Measurements from ENCODE around the gene CDK2. TPM values are rescaled to one million over a fixed set of nuclear protein-coding genes. Genes with fewer than 3 reads are reported as not detected.
"Not testable (repeated sequence)": the region's sequence is repeated elsewhere in the genome, so short reads cannot be mapped to it uniquely, and the experiment has no call there.

The CDK2 gene
- total and polyA plus RNA-seq, 3 experiments from 2014 or later, result 8.2 to 125 (median 117) TPM

DNA sequence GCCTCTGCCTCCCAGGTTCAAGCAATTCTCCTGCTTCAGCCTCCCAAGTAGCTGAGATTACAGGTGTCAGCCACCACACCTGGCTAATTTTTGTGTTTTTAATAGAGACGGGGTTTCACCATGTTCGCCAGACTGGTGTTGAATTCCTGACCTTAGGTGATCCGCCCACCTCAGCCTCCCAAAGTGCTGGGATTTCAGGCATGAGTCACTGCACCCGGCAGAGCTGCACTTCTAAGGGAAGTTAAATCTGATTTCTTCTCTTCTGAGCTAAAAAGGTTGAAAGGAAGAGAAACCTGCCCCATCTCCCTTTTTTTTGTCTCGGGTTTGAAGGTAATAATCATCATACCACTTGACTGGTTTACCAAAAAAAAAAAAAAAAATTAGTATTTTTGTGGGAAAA, 15.3 kb downstream of the CDK2 start:
- Mint-ChIP-seq H3K36me3 (peaks cover 0 to 69% (median 12%) of the 10 kb centered on the region in 3 donors), H3K4me1 (peaks cover 20 to 42% (median 23%) of the 10 kb centered on the region in 3 donors)
- H3K4me1 ChIP-seq (ENCODE audit: insufficient read depth, low read length); H3K9me3 Mint-ChIP-seq; H3K27me3 Mint-ChIP-seq; H3K4me3 ChIP-seq (ENCODE audit: low read length); H3K27me3 ChIP-seq (ENCODE audit: insufficient read depth, low read length, poor library complexity, severe bottlenecking); H3K4me3 Mint-ChIP-seq; DNase-seq; H3K9me3 ChIP-seq (ENCODE audit: low read length); H3K27ac ChIP-seq (ENCODE audit: low read depth, low read length); H3K27ac Mint-ChIP-seq: not testable (repeated sequence)
- POLR2A ChIA-PET, result interaction anchor here (0.7 to 0.9 kb wide), 2 partner anchors 8 to 152 kb away, joined by 3 to 4 read pairs; partner anchors contain the start of gene RAB5B
- H3K36me3 ChIP-seq (ENCODE audit: insufficient read depth, low read length), result peaks cover 11% of the 10 kb centered on the region
- CTCF ChIA-PET, result interaction anchor here (1.3 to 2.1 kb wide), 3 partner anchors 9 to 65 kb away, joined by 3 to 9 read pairs (median 3); no protein-coding TSS in a partner anchor

DNA sequence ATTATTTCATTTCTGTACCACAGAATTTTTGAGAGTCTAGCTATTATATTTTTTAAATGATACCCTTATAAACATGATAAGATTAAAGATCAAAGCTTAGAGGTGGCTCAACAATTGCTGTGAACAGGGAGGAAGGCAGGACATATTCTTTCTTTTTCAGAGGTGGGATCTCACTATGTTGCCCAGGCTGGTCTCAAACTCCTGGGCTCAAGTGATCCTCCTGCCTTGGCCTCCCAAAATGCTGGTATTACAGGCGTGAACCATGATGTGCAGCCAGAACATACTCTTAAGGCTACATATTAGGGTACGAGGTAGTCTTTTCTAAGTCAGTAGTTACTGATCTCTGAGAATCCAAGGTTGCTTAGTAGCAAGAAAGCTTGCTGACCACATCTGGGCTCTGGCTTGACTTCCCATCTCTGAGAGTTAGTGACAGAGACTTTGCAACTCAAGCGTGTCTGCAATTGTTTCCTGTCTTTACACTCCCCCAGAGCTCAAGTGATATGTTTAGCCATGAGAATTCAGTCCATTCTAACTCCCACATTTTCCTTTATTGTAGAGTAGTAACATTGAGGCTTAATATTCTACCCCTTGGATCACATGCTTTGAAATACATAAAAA, 15.8 kb downstream of the CDK2 start:
- Mint-ChIP-seq H3K4me3 (no peak overlapping the region), H3K27me3 (no peaks in the 10 kb centered on the region), H3K9me3 (no peaks in the 10 kb centered on the region), H3K4me1 (peaks cover 16 to 37% (median 17%) of the 10 kb centered on the region in 3 donors), H3K27ac (no peak overlapping the region), H3K36me3 (peaks cover 0 to 67% (median 12%) of the 10 kb centered on the region in 3 donors)
- DNase-seq, result no peak
- H3K4me1 ChIP-seq (ENCODE audit: insufficient read depth, low read length), result peaks cover 5% of the 10 kb centered on the region
- H3K36me3 ChIP-seq (ENCODE audit: insufficient read depth, low read length), result peaks cover 9% of the 10 kb centered on the region
- no peaks in the 10 kb centered on the region for H3K27me3 ChIP-seq (ENCODE audit: insufficient read depth, low read length, poor library complexity, severe bottlenecking)
- no peak overlapping the region for H3K4me3 ChIP-seq (ENCODE audit: low read length)
- H3K9me3 ChIP-seq (ENCODE audit: low read length), result no peaks in the 10 kb centered on the region
- ChIA-PET POLR2A (interaction anchor here (0.7 to 0.9 kb wide), 2 partner anchors 9 to 152 kb away, joined by 3 to 4 read pairs; partner anchors contain the start of gene RAB5B), CTCF (interaction anchor here (1.2 to 2.1 kb wide), 5 partner anchors 8 to 64 kb away, joined by 3 to 9 read pairs (median 4); partner anchors contain the start of gene RAB5B)
- no peak overlapping the region for H3K27ac ChIP-seq (ENCODE audit: low read depth, low read length)

DNA sequence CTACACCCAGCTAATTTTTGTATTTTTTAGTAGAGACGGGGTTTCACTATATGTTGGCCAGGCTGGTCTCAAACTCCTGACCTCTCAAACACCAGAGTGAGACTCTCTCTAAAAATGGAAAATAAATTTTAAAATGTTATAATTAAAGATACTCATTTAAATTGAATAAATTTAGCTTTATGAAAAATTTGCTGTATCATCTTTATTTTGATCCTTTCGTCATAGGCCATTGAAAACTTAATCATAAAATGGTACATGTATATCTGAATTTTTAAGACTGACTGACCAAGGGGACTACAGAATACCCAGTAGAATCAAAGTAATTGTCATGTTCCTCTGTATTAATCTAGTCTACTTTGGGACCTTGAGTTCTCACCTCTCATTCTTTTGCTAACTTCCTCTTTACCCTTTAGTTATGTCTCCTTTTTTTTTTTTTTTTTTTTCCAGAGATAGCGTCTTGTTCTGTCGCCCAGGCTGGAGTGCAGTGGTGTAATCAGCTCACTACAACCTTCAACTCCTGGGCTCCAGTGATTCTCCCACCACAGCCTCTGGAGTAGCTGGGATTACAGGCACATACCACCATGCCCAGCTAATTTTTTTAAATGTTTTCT, 16.7 kb downstream of the CDK2 start:
- H3K4me1 Mint-ChIP-seq, result peaks cover 10 to 28% (median 13%) of the 10 kb centered on the region in 3 donors
- DNase-seq, result no peak
- Histone ChIP-seq H3K36me3 (ENCODE audit: insufficient read depth, low read length) (peaks cover 4% of the 10 kb centered on the region), H3K9me3 (ENCODE audit: low read length) (no peaks in the 10 kb centered on the region), H3K27me3 (ENCODE audit: insufficient read depth, low read length, poor library complexity, severe bottlenecking) (no peaks in the 10 kb centered on the region), H3K4me3 (ENCODE audit: low read length) (no peak overlapping the region), H3K4me1 (ENCODE audit: insufficient read depth, low read length) (no peaks in the 10 kb centered on the region), H3K27ac (ENCODE audit: low read depth, low read length) (no peak overlapping the region)
- H3K27me3 Mint-ChIP-seq, result no peaks in the 10 kb centered on the region
- no peak overlapping the region for H3K4me3 Mint-ChIP-seq
- ChIA-PET CTCF (interaction anchor here (0.7 to 3.3 kb wide), 5 partner anchors 9 to 144 kb away, joined by 3 to 19 read pairs (median 8); partner anchors contain the start of gene RAB5B), POLR2A (interaction anchor here (1.6 kb wide), 1 partner anchor 9 kb away, joined by 14 read pairs; no protein-coding TSS in a partner anchor)
- no peaks in the 10 kb centered on the region for H3K9me3 Mint-ChIP-seq
- H3K27ac Mint-ChIP-seq, result no peak overlapping the region
- peaks cover 0 to 69% (median 12%) of the 10 kb centered on the region in 3 donors for H3K36me3 Mint-ChIP-seq

DNA sequence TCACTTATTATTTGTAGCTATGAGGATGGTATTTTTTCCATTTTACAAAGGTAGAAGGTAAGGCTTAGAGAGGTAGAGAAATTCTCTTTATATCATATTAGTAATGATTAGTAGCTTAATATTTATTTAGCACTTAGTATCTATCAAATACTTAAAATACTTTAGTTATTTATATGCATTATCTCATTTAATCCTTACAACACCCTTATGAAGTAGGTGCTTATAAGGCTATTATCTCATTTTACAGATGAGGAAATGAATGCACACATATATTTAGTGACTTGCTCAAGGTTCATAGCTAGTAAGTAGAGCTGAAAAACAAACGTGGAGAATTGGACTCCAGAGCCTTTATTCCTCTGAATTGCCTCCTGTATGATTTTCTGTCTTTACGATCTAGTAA, 18.2 kb downstream of the CDK2 start:
- peaks cover 0 to 70% (median 11%) of the 10 kb centered on the region in 3 donors for H3K36me3 Mint-ChIP-seq
- no peak overlapping the region for H3K4me3 ChIP-seq (ENCODE audit: low read length)
- H3K27ac ChIP-seq (ENCODE audit: low read depth, low read length), result no peak overlapping the region
- peaks cover 10% of the 10 kb centered on the region for H3K36me3 ChIP-seq (ENCODE audit: insufficient read depth, low read length)
- no peaks in the 10 kb centered on the region for H3K9me3 ChIP-seq (ENCODE audit: low read length)
- no peaks in the 10 kb centered on the region for H3K9me3 Mint-ChIP-seq
- H3K27ac Mint-ChIP-seq, result peak overlapping the region in 1 of 8 donors; percentile 43
- CTCF ChIA-PET, result interaction anchor here (1.0 to 3.3 kb wide), 4 partner anchors 10 to 59 kb away, joined by 3 to 19 read pairs (median 3); no protein-coding TSS in a partner anchor
- POLR2A ChIA-PET, result no interaction called here
- DNase-seq, result no peak
- H3K27me3 Mint-ChIP-seq, result no peaks in the 10 kb centered on the region
- H3K4me3 Mint-ChIP-seq, result no peak overlapping the region
- H3K4me1 Mint-ChIP-seq, result peaks cover 0 to 17% (median 9%) of the 10 kb centered on the region in 3 donors
- no peaks in the 10 kb centered on the region for H3K27me3 ChIP-seq (ENCODE audit: insufficient read depth, low read length, poor library complexity, severe bottlenecking)
- no peaks in the 10 kb centered on the region for H3K4me1 ChIP-seq (ENCODE audit: insufficient read depth, low read length)

DNA sequence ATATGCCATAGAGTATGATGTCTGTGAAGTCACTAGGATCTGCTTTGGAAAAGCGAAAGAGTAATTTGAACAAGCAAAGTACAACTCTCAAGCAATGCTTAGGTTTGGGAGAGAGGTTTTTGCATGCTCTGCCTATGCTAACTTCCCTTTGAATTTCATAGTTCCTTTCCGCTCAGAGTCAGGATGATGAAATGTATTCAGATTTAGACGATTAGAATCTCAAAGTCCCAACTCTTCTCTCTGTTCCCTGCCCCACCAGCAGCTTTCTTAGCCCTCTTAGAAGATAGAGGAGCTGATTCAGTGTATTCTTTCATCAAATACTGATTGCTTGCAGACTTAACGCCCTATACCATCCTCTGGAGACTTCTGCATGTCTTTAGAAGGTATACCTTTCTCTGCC, 18.7 kb downstream of the CDK2 start:
- Histone ChIP-seq H3K4me3 (ENCODE audit: low read length) (no peak overlapping the region), H3K4me1 (ENCODE audit: insufficient read depth, low read length) (no peaks in the 10 kb centered on the region), H3K27ac (ENCODE audit: low read depth, low read length) (no peak overlapping the region), H3K9me3 (ENCODE audit: low read length) (no peaks in the 10 kb centered on the region), H3K27me3 (ENCODE audit: insufficient read depth, low read length, poor library complexity, severe bottlenecking) (no peaks in the 10 kb centered on the region), H3K36me3 (ENCODE audit: insufficient read depth, low read length) (peaks cover 14% of the 10 kb centered on the region)
- no peak overlapping the region for H3K4me3 Mint-ChIP-seq
- CTCF ChIA-PET, result interaction anchor here (1.0 to 3.3 kb wide), 3 partner anchors 10 to 21 kb away, joined by 3 to 19 read pairs (median 3); no protein-coding TSS in a partner anchor
- peak overlapping the region in 2 of 8 donors; percentile 45 to 68 for H3K27ac Mint-ChIP-seq
- POLR2A ChIA-PET, result no interaction called here
- H3K9me3 Mint-ChIP-seq, result no peaks in the 10 kb centered on the region
- H3K27me3 Mint-ChIP-seq, result no peaks in the 10 kb centered on the region
- DNase-seq, result no peak
- peaks cover 0 to 71% (median 12%) of the 10 kb centered on the region in 3 donors for H3K36me3 Mint-ChIP-seq
- peaks cover 0 to 13% (median 6%) of the 10 kb centered on the region in 3 donors for H3K4me1 Mint-ChIP-seq

DNA sequence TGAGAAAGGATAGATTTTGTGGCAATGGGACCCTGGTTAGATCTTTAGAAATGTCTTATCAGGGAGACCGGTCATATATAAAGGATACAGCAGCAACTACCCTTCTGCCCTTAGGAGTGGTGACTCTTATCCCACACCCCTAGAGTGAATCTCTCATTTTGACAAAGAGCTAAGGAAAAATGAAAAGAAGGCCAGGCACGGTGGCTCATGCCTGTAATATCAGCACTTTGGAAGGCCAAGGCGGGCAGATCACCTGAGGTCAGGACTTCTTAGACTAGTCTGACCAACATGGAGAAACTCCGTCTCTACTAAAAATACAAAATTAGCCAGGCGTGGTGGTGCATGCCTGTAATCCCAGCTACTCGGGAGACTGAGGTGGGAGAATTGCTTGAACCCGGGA, 19.3 kb downstream of the CDK2 start:
- not testable (repeated sequence) for H3K27me3 Mint-ChIP-seq

DNA sequence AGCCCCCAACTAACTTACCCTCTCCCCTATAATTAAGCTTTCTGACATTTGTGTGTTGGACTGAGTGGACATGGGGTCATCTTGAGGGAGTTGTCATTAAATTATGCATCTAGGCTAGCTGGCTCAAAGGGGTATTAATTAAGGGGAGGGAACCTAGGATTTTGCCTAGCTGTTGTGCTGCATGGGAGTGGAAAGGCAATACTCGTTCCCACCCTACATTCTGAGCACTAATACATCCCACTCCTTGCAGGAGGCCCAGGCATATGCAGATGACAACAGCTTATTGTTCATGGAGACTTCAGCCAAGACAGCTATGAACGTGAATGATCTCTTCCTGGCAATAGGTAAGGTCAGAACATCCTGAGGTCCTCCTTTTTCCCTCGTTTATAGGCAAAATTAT, 24.5 kb downstream of the CDK2 start:
- no peak for DNase-seq
- no peak overlapping the region for H3K4me3 Mint-ChIP-seq
- H3K36me3 Mint-ChIP-seq, result peaks cover 0 to 75% (median 22%) of the 10 kb centered on the region in 3 donors
- no peaks in the 10 kb centered on the region for H3K9me3 Mint-ChIP-seq
- peaks cover 3% of the 10 kb centered on the region in 3 donors for H3K4me1 Mint-ChIP-seq
- Histone ChIP-seq H3K9me3 (ENCODE audit: low read length) (no peaks in the 10 kb centered on the region), H3K27ac (ENCODE audit: low read depth, low read length) (no peak overlapping the region), H3K36me3 (ENCODE audit: insufficient read depth, low read length) (peaks cover 46% of the 10 kb centered on the region), H3K4me1 (ENCODE audit: insufficient read depth, low read length) (no peaks in the 10 kb centered on the region), H3K27me3 (ENCODE audit: insufficient read depth, low read length, poor library complexity, severe bottlenecking) (no peaks in the 10 kb centered on the region), H3K4me3 (ENCODE audit: low read length) (no peak overlapping the region)
- ChIA-PET POLR2A (interaction anchor here (0.5 to 1.4 kb wide), 3 partner anchors 17 to 63 kb away, joined by 3 to 6 read pairs (median 3); partner anchors contain the start of gene RAB5B), CTCF (interaction anchor here (1.1 to 1.3 kb wide), 3 partner anchors 9 to 56 kb away, joined by 3 to 4 read pairs (median 4); no protein-coding TSS in a partner anchor)
- H3K27me3 Mint-ChIP-seq, result no peaks in the 10 kb centered on the region
- H3K27ac Mint-ChIP-seq, result peak overlapping the region in 1 of 8 donors; percentile 17

More for the DNA sequence above, 19.3 kb downstream of the CDK2 start:
- H3K4me1 Mint-ChIP-seq; H3K9me3 ChIP-seq (ENCODE audit: low read length); H3K4me1 ChIP-seq (ENCODE audit: insufficient read depth, low read length); DNase-seq; H3K27me3 ChIP-seq (ENCODE audit: insufficient read depth, low read length, poor library complexity, severe bottlenecking); POLR2A ChIA-PET; H3K4me3 ChIP-seq (ENCODE audit: low read length); H3K4me3 Mint-ChIP-seq; H3K9me3 Mint-ChIP-seq; H3K27ac ChIP-seq (ENCODE audit: low read depth, low read length): not testable (repeated sequence)
- H3K36me3 ChIP-seq (ENCODE audit: insufficient read depth, low read length), result peaks cover 21% of the 10 kb centered on the region
- Mint-ChIP-seq H3K27ac (peak overlapping the region in 3 of 8 donors; percentile 29 to 57 (median 45)), H3K36me3 (peaks cover 0 to 71% (median 17%) of the 10 kb centered on the region in 3 donors)
- CTCF ChIA-PET, result interaction anchor here (1.1 to 3.3 kb wide), 2 partner anchors 10 to 44 kb away, joined by 3 to 19 read pairs; no protein-coding TSS in a partner anchor
